ENCODE measurements around the gene KDM5A. TPM values are rescaled to one million over a fixed set of nuclear protein-coding genes. Genes with fewer than 3 reads are reported as not detected.
"Not testable (repeated sequence)": the region's sequence is repeated elsewhere in the genome, so short reads cannot be mapped to it uniquely, and the experiment has no call there.

The KDM5A gene
- polyA plus RNA-seq, 1 experiment, result 33.9 TPM

- H3K9me3 ChIP-seq (ENCODE audit: control insufficient read depth, insufficient read depth, low read length); POLR2A ChIA-PET: not testable (repeated sequence)
Observed at GRCh38 chr12:299511-299910, 89.6 kb downstream of the KDM5A start.

GRCh38 chr12:298059-298458 is 91.1 kb downstream of the KDM5A start:
- DNase-seq (ENCODE audit: low read depth, low spot score); CTCF ChIA-PET; POLR2A ChIA-PET: not testable (repeated sequence)

More at GRCh38 chr12:299511-299910, 89.6 kb downstream of the KDM5A start:
- DNase-seq (ENCODE audit: low read depth, low spot score); CTCF ChIA-PET; H3K27me3 ChIP-seq (ENCODE audit: control insufficient read depth, insufficient read depth, low read length); H3K4me3 ChIP-seq (ENCODE audit: low read depth, low read length); H3K27ac ChIP-seq (ENCODE audit: low read depth, low read length): not testable (repeated sequence)

DNA sequence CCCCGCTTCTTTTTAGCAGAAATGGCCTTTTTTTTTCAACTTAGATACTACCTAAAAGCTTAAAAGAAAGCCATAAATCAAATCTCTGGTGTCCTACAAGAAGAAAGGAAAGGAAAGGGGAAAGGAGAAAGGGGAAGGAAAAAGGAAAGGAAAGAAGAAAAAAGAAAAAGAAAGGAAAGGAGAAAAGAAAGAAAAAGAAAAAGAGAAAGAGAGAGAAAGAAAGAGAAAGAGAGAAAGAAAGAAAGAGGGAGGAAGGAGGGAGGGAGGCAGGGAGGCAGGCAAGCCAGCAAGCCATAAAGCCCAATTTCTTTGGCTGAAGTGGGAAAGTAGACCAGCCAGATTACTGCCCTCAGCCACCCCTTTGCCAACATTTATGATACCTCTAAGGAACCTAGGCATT is 94.0 kb downstream of the KDM5A start:
- Histone ChIP-seq H3K4me3 (ENCODE audit: low read depth, low read length) (no peak overlapping the region), H3K27ac (ENCODE audit: low read depth, low read length) (no peak overlapping the region), H3K27me3 (ENCODE audit: control insufficient read depth, insufficient read depth, low read length) (no peaks in the 10 kb centered on the region), H3K9me3 (ENCODE audit: control insufficient read depth, insufficient read depth, low read length) (no peaks in the 10 kb centered on the region)
- ChIA-PET POLR2A (no interaction called here), CTCF (no interaction called here)
- DNase-seq (ENCODE audit: low read depth, low spot score), result no peak
- TF ChIP-seq, protein P1, sequence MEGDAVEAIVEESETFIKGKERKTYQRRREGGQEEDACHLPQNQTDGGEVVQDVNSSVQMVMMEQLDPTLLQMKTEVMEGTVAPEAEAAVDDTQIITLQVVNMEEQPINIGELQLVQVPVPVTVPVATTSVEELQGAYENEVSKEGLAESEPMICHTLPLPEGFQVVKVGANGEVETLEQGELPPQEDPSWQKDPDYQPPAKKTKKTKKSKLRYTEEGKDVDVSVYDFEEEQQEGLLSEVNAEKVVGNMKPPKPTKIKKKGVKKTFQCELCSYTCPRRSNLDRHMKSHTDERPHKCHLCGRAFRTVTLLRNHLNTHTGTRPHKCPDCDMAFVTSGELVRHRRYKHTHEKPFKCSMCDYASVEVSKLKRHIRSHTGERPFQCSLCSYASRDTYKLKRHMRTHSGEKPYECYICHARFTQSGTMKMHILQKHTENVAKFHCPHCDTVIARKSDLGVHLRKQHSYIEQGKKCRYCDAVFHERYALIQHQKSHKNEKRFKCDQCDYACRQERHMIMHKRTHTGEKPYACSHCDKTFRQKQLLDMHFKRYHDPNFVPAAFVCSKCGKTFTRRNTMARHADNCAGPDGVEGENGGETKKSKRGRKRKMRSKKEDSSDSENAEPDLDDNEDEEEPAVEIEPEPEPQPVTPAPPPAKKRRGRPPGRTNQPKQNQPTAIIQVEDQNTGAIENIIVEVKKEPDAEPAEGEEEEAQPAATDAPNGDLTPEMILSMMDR (IDR thresholded peaks at IDR 0.05; ENCODE audit: low read depth, low read length), result no peak

More at GRCh38 chr12:298059-298458, 91.1 kb downstream of the KDM5A start:
- not testable (repeated sequence) for H3K9me3 ChIP-seq (ENCODE audit: control insufficient read depth, insufficient read depth, low read length); H3K27ac ChIP-seq (ENCODE audit: low read depth, low read length); H3K4me3 ChIP-seq (ENCODE audit: low read depth, low read length); H3K27me3 ChIP-seq (ENCODE audit: control insufficient read depth, insufficient read depth, low read length)

GRCh38 chr12:293199-293598 is 95.9 kb downstream of the KDM5A start:
- no peak for DNase-seq (ENCODE audit: low read depth, low spot score)
- Histone ChIP-seq H3K27ac (ENCODE audit: low read depth, low read length) (no peak overlapping the region), H3K9me3 (ENCODE audit: control insufficient read depth, insufficient read depth, low read length) (no peaks in the 10 kb centered on the region), H3K27me3 (ENCODE audit: control insufficient read depth, insufficient read depth, low read length) (no peaks in the 10 kb centered on the region), H3K4me3 (ENCODE audit: low read depth, low read length) (no peak overlapping the region)
- CTCF ChIA-PET, result no interaction called here
- POLR2A ChIA-PET, result no interaction called here
- TF ChIP-seq, protein P1 (IDR thresholded peaks at IDR 0.05; ENCODE audit: low read depth, low read length), result no peak

DNA sequence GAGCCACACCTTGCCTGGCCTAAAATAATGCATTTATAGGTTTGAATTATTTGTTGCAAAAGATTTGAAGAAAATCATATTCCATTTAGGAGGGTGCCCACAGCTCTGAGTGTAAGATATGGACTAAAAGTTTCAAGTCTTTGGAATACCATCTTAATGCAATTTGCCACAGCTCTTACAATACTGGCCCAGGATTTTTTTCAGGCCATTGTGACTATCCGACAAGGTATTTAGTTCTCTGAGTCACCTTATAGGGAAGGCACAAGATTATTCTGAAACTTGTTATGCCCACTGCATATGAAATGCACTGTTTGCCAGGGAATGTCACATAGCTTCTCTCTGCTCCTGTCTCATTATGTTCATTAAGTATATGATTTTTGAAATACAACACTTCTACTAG is 96.9 kb downstream of the KDM5A start:
- TF ChIP-seq, protein P1 (IDR thresholded peaks at IDR 0.05; ENCODE audit: low read depth, low read length), result no peak
- POLR2A ChIA-PET, result interaction anchor here (0.6 kb wide), 1 partner anchor 50 kb away, joined by 3 read pairs; no protein-coding TSS in a partner anchor
- CTCF ChIA-PET, result no interaction called here
- no peak overlapping the region for H3K4me3 ChIP-seq (ENCODE audit: low read depth, low read length)
- H3K27me3 ChIP-seq (ENCODE audit: control insufficient read depth, insufficient read depth, low read length), result no peaks in the 10 kb centered on the region
- no peak overlapping the region for H3K27ac ChIP-seq (ENCODE audit: low read depth, low read length)
- no peak for DNase-seq (ENCODE audit: low read depth, low spot score)
- no peaks in the 10 kb centered on the region for H3K9me3 ChIP-seq (ENCODE audit: control insufficient read depth, insufficient read depth, low read length)

DNA sequence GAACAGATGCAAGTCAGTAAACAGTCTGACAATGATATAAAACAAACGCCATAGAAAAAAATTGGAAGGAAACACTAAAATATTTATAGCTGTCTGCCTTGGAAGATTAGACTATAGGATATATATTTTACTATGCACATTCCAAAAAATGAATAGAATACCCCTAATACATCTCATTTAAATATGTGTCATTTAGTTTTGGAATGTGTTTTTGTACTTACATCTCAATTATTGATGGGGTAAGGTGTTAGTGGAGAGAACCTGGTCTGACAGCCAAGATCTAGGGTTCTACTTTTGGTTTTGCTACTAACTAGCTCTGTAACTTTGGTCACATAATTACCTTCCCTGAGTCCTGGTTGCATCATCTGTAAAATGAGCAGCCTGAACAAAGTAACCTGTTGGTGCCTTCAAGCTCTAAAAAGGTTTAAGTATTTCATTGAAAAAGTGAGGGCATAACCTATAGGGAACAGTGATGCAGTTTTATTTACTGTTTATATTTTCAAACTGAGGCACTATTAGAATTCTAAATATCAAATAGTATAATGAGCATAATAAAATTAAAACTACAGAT is 97.9 kb downstream of the KDM5A start:
- TF ChIP-seq, protein P1 (IDR thresholded peaks at IDR 0.05; ENCODE audit: low read depth, low read length), result no peak
- POLR2A ChIA-PET, result no interaction called here
- Histone ChIP-seq H3K27ac (ENCODE audit: low read depth, low read length) (no peak overlapping the region), H3K9me3 (ENCODE audit: control insufficient read depth, insufficient read depth, low read length) (no peaks in the 10 kb centered on the region), H3K4me3 (ENCODE audit: low read depth, low read length) (no peak overlapping the region), H3K27me3 (ENCODE audit: control insufficient read depth, insufficient read depth, low read length) (no peaks in the 10 kb centered on the region)
- CTCF ChIA-PET, result no interaction called here
- DNase-seq (ENCODE audit: low read depth, low spot score), result no peak

Data from AG04450 (cell line).